Aorta (tissue), 5 donors: Measurements from ENCODE around the gene GLT8D1. TPM values are rescaled to one million over a fixed set of nuclear protein-coding genes. Genes with fewer than 3 reads are reported as not detected.

Source experiments
- ATAC-seq: fragments of 200-7000 bp; cut with Tn5 transposase; one replicate; pipeline ENCODE4 v1.9.1; 2022; ENCODE audit warnings: moderate library complexity; ENCODE audit not compliant: low FRiP score
- DNase-seq, 2 donors: peaks; one replicate each; pipeline ENCODE4 v3.0.0-alpha.2; 2020
- H3K27ac ChIP-seq, 2 donors: one replicate each; pipeline ENCODE4 v1.5.1; 2013; ENCODE audit warnings: low read length in 2 of 2, mild to moderate bottlenecking in 2 of 2, moderate library complexity in 2 of 2, control low read depth in 1 of 2, inconsistent platforms in 1 of 2, low read depth in 1 of 2
- H3K27me3 ChIP-seq, 2 donors: one replicate each; pipeline ENCODE4 v1.6.1; 2013; ENCODE audit warnings: control low read depth in 1 of 2, low read length in 1 of 2, mild to moderate bottlenecking in 1 of 2, moderate library complexity in 1 of 2; ENCODE audit not compliant: insufficient read depth in 2 of 2, control insufficient read depth in 1 of 2
- H3K36me3 ChIP-seq, 2 donors: one replicate each; pipeline ENCODE4 v1.6.1; 2013; ENCODE audit warnings: control low read depth in 1 of 2, low read length in 1 of 2, mild to moderate bottlenecking in 1 of 2; ENCODE audit not compliant: insufficient read depth in 2 of 2, control insufficient read depth in 1 of 2
- H3K4me1 ChIP-seq, 2 donors: one replicate each; pipeline ENCODE4 v1.6.1; 2013; ENCODE audit warnings: low read length in 2 of 2, control low read depth in 1 of 2, mild to moderate bottlenecking in 1 of 2, moderate library complexity in 1 of 2; ENCODE audit not compliant: insufficient read depth in 2 of 2, control insufficient read depth in 1 of 2
- H3K4me3 ChIP-seq, 2 donors: one replicate each; pipeline ENCODE4 v1.5.1; 2013; ENCODE audit warnings: low read length in 2 of 2, control low read depth in 1 of 2, mild to moderate bottlenecking in 1 of 2
- H3K9me3 ChIP-seq: one replicate; pipeline ENCODE4 v1.6.1; 2013; ENCODE audit warnings: mild to moderate bottlenecking, low read length; ENCODE audit not compliant: control insufficient read depth
- WGBS, 2 donors: extraction: QIAGEN DNeasy Blood & Tissue Kit; methylation state at CpG; one replicate each; pipeline ENCODE4 v1.1.7; 2013; 5-methylcytosine and 5-hydroxymethylcytosine counted together
- intact Hi-C, 2 donors: fragments of 100-400 bp; cut with DNase I; formaldehyde crosslinking; loops; one replicate each; pipeline versions ENCODE4 v1.14.2 to v1.15.0; 2022
- polyA plus RNA-seq, 2 donors: library from polyadenylated mRNA; stranded (reverse); fragments of 200-250 nt; gene quantifications; one replicate each; pipeline ENCODE4 v1.2.3, GENCODE V29; 2013
- total RNA-seq, 2 donors: library from RNA; stranded (reverse); fragmentation: NEBNext Ultra II Directional; extraction: Animal tissue kit (Norgen Biotek cat#: 25700); gene quantifications; one replicate each; pipeline ENCODE4 v1.2.1, GENCODE V29; 2021
- donor health status: healthy with polysubstance abuse.
- donor health status: Bipolar disorder and iron deficiency.
- donor health status: DM: no; HTN: no; CAD: no.
- donor health status: DM: no; HTN: no; CAD: no.
- donor health status: DM: yes; HTN: yes; CAD: no.

GLT8D1 gene
- total and polyA plus RNA-seq, 4 donors = 26.0 to 59.5 (median 38.6) TPM

DNA sequence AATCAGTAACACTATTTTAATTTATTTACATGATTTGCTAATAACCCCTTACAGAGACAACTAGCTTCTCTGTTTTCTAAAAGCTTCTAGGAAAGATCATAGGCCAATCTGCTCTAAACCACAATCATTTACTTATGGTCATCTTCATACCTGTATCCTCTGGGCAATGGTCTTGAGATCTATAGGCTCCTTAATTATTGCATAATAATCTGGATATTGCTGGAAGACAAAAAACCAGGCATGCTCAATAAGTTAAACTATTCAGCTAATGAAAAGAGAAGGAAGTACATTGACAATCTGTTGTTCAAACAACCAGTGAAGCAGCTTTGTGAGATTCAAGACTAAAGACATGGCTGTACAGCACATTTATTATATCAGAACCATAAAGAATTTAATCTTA is 54.0 kb downstream of the GLT8D1 start:
- intact Hi-C loops = no loop called here
- Histone ChIP-seq H3K36me3 (peaks cover 3 to 9% of the 10 kb centered on the region in 2 donors), H3K27me3 (no peaks in the 10 kb centered on the region), H3K4me1 (no peaks in the 10 kb centered on the region), H3K4me3 (no peak overlapping the region), H3K9me3 (no peaks in the 10 kb centered on the region), H3K27ac (no peak overlapping the region)
- DNase-seq = no peak
- ATAC-seq = no peak

GRCh38 chr3:52650439-52650838 is 55.2 kb downstream of the GLT8D1 start:
- H3K27ac ChIP-seq = no peak overlapping the region
- DNase-seq (no peak), ATAC-seq (no peak)
- H3K4me1 ChIP-seq = no peaks in the 10 kb centered on the region
- intact Hi-C loops = no loop called here
- H3K36me3 ChIP-seq = peaks cover 5 to 9% of the 10 kb centered on the region in 2 donors
- H3K27me3 ChIP-seq = no peaks in the 10 kb centered on the region
- WGBS, 2 donors = 91 to 94% methylated on average over 1 of the region's 1 CpG
- no peaks in the 10 kb centered on the region for H3K9me3 ChIP-seq
- H3K4me3 ChIP-seq = no peak overlapping the region

DNA sequence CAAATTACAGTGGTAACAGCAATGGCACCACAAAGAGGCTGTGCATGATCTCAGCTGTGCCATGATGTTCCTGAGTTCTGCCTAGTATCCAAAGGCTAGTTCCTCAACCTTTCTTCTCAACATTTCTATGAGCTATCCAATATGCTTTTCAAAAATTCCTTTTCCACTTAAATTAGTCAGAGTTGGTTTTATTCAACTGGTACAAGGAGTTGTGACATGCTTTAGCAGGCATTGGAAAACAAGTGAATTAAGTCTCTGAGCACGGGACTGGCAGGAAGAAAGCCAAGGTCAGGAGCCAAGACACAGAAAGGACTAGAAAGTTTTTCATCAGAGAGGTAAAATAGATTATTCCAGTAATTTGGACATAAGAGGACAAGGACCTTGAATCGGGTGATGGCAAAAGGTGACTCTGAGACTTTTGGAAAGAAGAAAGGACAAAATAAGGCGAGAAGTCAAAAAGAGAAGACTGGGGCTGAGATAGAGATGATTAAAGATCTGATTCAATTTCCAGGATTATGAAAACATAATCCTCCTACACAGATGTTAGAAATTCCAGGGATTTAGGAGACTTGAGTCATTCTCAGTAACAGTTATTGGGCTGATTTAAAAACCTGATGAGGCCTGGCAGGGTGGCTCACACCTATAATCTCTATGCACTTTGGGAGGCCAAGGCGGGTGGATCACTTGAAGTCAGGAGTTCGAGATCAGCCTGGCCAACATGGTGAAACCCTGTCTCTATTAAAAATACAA is 56.0 kb downstream of the GLT8D1 start:
- H3K36me3 ChIP-seq = peaks cover 6 to 9% of the 10 kb centered on the region in 2 donors
- DNase-seq (no peak), ATAC-seq (no peak)
- 60 to 63% methylated on average over 5 of the region's 5 CpGs for WGBS, 2 donors
- no peak overlapping the region for H3K4me3 ChIP-seq
- H3K9me3 ChIP-seq = no peaks in the 10 kb centered on the region
- no peaks in the 10 kb centered on the region for H3K27me3 ChIP-seq
- intact Hi-C loops = no loop called here
- no peaks in the 10 kb centered on the region for H3K4me1 ChIP-seq
- peak overlapping the region in 1 of 2 donors; percentile 55 for H3K27ac ChIP-seq

DNA sequence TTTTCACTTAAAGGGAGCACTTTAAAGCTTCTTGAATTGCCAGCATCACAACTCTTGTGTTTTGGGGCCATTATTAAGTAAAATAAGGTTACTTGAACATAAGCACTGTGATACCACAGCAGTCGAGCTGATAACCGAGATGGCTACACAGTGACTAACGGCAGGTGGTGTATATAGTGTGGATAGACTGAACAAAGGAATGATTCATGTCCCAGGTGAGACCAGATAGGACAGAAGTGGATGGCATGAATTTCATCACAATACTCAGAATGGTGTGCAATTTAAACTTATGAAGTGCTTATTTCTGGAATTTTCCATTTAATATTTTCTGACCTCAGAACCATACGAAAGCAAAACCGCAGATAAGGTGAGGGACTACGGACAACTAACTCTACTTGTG is 60.0 kb downstream of the GLT8D1 start:
- WGBS, 2 donors = 93 to 95% methylated on average over 6 of the region's 6 CpGs
- DNase-seq (no peak), ATAC-seq (no peak)
- Histone ChIP-seq H3K9me3 (no peaks in the 10 kb centered on the region), H3K27ac (no peak overlapping the region), H3K27me3 (no peaks in the 10 kb centered on the region), H3K36me3 (peaks cover 0 to 5% of the 10 kb centered on the region in 2 donors), H3K4me3 (no peak overlapping the region), H3K4me1 (no peaks in the 10 kb centered on the region)
- intact Hi-C loops = no loop called here

Other genes starting within 250 kb of the GLT8D1 start
- gene STAB1, start 210.5 kb downstream of the GLT8D1 start, total RNA-seq = 100 to 1,000 TPM; 339 to 651 TPM
- gene STAB1, start 210.5 kb downstream of the GLT8D1 start, polyA plus RNA-seq = 100 to 1,000 TPM in 1 of 2 donors, 10 to 100 TPM in 1; 54.2 to 207 TPM
- 10 to 100 TPM; 29.6 to 33.0 TPM for gene NT5DC2, start 171.9 kb downstream of the GLT8D1 start, total RNA-seq
- gene NT5DC2, start 171.9 kb downstream of the GLT8D1 start, polyA plus RNA-seq = 100 to 1,000 TPM in 1 of 2 donors, 10 to 100 TPM in 1; 46.3 to 148 TPM
- 10 to 100 TPM in 1 of 2 donors, 1 to 10 TPM in 1; 9.1 to 14.0 TPM for gene UQCC5, start 169.2 kb downstream of the GLT8D1 start, total RNA-seq
- gene UQCC5, start 169.2 kb downstream of the GLT8D1 start, polyA plus RNA-seq = 1 to 10 TPM; 4.5 to 7.1 TPM
- 10 to 100 TPM; 61.6 to 73.8 TPM for gene PBRM1, start 19.9 kb downstream of the GLT8D1 start, total RNA-seq
- 10 to 100 TPM in 1 of 2 donors, 1 to 10 TPM in 1; 6.9 to 11.3 TPM for gene PBRM1, start 19.9 kb downstream of the GLT8D1 start, polyA plus RNA-seq
- 10 to 100 TPM; 52.0 to 70.3 TPM for gene GNL3, start 19.8 kb downstream of the GLT8D1 start, total RNA-seq
- 10 to 100 TPM; 20.9 to 32.9 TPM for gene GNL3, start 19.8 kb downstream of the GLT8D1 start, polyA plus RNA-seq
- gene SPCS1, start 315 bp upstream of the GLT8D1 start, total RNA-seq = 10 to 100 TPM; 57.2 to 67.5 TPM
- 100 to 1,000 TPM; 114 to 119 TPM for gene SPCS1, start 315 bp upstream of the GLT8D1 start, polyA plus RNA-seq
- gene NEK4, start 65.1 kb upstream of the GLT8D1 start, total RNA-seq = 10 to 100 TPM; 21.7 to 22.1 TPM
- gene NEK4, start 65.1 kb upstream of the GLT8D1 start, polyA plus RNA-seq = 1 to 10 TPM; 8.0 to 8.5 TPM
- not detected for gene ITIH1, start 71.8 kb upstream of the GLT8D1 start, total RNA-seq
- gene ITIH1, start 71.8 kb upstream of the GLT8D1 start, polyA plus RNA-seq = under 1 TPM in 1 of 2 donors, not detected in 1; 0.50 TPM
- gene ITIH3, start 89.0 kb upstream of the GLT8D1 start, total RNA-seq = 1 to 10 TPM; 5.7 to 6.8 TPM
- gene ITIH3, start 89.0 kb upstream of the GLT8D1 start, polyA plus RNA-seq = 10 to 100 TPM in 1 of 2 donors, 1 to 10 TPM in 1; 2.4 to 75.1 TPM
- gene ITIH4, start 124.9 kb upstream of the GLT8D1 start, total RNA-seq = 10 to 100 TPM; 55.4 to 88.7 TPM
- 100 to 1,000 TPM in 1 of 2 donors, 10 to 100 TPM in 1; 25.0 to 368 TPM for gene ITIH4, start 124.9 kb upstream of the GLT8D1 start, polyA plus RNA-seq
- 10 to 100 TPM; 56.8 to 86.6 TPM for gene MUSTN1, start 129.2 kb upstream of the GLT8D1 start, total RNA-seq
- gene MUSTN1, start 129.2 kb upstream of the GLT8D1 start, polyA plus RNA-seq = 100 to 1,000 TPM in 1 of 2 donors, 10 to 100 TPM in 1; 29.7 to 474 TPM
- gene STIMATE, start 191.8 kb upstream of the GLT8D1 start, total RNA-seq = 10 to 100 TPM; 36.6 to 38.6 TPM
- gene STIMATE, start 191.8 kb upstream of the GLT8D1 start, polyA plus RNA-seq = 10 to 100 TPM; 17.7 to 26.6 TPM